Smooth muscle cell of the brain vasculature (primary cell): ENCODE measurements around the gene STX12.
A peak's percentile ranks its signal among the peaks of the same experiment; 100 is the strongest.

Experiments used
- DNase-seq: peaks from one replicate; pipeline ENCODE4 v3.0.0-alpha.2; 2012; ENCODE audit warnings: low read depth, low spot score

Gene STX12

DNA sequence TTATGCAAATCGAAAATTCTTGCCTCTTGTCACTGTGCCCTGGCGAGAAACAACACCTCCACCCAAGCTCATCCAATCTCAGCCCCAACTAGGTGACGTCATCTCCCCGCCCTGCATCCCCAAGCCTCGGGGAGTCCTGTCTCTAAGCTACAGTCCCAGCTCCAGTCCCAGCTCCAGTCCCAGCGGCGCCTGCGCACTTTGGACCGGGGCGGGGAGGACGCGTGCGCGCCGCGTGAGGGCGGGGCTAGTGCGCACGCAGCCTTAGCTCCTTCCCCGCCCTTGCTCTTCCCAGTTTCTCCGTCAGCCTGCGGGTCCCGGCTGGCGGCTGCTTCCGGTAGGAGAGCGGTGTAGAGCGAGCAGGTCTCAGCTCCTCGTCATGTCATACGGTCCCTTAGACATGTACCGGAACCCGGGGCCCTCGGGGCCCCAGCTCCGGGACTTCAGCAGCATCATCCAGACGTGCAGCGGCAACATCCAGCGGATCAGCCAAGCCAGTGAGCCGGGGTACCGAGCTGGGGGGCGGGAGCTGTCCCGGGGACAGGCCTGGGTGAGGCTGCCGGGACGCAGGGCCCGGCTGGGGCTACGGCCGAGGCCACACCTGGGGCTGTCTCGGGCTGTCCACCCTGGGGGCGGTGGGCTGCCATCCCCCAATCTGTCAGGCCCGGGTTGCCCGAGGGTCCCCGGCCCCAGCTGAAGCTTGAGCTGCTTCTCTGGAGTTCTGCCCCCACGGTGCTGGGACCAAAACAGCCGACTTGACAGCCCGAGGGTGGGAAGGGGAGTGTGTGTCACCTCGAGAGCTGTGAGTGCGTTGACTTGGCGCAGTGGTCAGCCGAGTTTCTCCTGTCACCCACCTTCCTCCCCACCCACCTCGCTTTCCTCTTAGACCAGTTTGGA is at the start of gene STX12:
Gene STX12 (plus strand): TSS at position 288 of the 894 bp plus-strand sequence. CDS start 89 bp downstream, at position 377.
- DNase-seq, result peak; percentile 98

DNA sequence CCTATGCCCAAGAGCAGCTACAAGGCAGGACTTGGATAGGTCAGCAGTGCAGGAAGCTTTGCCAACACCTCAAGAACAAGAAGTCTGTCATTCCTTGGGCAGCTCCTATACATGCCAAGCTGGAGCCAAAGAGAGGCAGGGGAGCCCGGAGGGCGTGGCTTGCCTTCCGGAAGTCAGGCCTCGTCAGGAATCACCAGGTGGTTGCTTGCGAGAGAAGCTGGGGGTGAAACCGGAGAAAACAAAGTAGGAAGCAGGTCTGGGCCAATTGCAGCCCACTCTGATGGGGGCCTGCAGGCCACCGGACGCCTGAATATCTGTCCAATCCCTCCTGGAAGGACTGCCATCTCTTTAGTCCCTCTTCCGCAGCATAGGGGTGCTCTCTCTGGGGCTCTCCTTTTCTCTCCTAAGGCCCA is 48.1 kb upstream of the STX12 start:
- no peak for DNase-seq

DNA sequence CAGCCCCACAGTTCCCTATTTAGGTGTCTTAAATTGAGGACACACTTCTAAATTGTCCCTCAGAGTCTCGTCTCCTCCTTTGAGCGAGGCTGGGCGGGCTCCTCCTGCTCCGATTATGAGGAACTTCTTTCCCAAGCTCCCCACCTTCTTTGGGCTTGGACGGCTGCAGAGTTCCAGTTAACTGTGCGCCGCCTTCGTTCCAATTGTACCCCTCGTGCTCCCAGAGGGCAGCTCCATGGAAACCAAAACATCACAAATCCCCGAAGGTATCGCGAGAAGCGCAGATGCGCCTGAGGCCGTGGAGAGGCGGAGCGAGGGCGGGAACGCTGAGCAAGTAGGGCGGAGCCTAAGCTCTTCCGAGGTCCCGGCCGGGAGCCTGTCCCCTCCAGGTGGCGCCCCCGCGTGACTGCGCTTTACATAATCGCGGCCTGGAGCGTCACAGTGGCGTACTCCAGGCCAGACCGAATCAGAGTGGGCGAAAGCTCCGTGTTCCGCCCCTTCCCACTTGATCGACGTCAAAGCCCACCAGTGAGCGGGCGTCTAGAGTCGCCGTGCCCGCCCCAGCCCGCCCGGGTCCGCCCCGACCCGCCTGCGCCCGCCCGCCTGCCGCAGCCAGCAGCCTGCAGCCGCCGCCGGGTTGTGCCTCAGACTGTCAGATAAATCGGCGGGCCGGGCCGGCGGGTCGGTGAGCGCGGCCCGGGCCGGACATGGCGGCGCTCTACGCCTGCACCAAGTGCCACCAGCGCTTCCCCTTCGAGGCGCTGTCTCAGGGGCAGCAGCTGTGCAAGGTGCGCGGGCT is 47.4 kb upstream of the STX12 start, which contains the start of gene FAM76A:
Gene FAM76A (plus strand): TSS at position 588 of the 799 bp plus-strand sequence. CDS start 120 bp downstream, at position 708.
- peak; percentile 99 for DNase-seq

DNA sequence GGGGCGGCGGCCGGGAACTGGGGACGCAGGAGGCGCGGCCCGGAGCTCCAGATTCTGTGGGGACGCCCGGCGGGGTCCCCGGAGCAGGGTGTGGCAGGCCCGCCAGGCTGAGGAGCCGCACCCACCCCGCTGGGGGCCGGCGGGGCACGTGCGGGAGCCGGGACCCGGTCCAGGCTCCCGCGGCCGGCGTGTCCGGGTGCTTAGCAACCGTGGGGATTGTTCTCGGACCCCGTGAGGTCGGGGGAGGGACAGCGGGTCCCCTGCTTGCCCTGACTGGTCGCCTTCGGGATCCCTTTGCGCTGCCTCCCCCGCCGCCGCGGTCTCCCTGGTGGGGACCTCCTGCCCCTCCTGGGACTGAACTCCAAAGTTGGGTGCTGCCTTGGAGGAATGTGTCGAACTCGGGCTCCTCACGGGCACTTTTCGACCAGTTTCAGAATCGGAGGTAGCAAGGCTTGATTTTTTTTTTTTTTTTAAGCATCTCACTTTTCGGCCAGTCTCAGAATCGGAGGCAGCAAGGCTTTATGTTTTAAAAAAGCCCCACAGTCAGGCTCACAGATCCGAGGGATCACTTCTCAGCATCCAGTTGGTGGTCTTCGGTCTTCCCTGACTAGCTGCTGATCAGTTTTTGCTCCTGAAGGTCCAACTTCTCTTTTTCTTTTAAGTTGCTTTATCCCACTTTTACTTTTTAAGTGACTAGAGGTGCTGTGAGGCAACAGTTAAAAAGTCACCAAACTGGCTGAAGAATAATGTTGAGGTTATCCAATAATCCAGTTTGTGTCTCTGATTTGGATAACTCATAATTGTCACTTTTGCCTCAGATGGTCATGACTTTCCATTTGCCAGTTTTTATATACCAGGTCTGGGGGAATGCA is 46.6 kb upstream of the STX12 start:
- no peak for DNase-seq

DNA sequence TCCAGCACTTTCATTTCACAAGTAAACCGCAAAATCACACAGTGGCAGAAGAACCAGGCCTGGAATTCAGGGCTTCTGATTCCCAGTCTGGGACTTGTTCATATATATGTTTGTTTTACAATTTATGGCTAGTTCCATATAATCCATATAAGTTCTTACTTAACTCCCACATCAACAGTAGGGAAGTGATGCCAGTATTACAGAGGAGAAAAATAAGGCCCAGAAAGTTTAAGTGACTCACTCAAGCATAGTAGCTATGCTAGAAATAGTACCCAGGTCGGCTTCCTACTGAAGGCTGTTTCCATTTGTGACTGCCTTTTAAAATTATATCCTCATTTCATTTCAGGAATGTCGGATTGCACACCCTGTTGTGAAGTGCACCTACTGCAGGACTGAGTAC is 45.9 kb upstream of the STX12 start:
- DNase-seq, result no peak

DNA sequence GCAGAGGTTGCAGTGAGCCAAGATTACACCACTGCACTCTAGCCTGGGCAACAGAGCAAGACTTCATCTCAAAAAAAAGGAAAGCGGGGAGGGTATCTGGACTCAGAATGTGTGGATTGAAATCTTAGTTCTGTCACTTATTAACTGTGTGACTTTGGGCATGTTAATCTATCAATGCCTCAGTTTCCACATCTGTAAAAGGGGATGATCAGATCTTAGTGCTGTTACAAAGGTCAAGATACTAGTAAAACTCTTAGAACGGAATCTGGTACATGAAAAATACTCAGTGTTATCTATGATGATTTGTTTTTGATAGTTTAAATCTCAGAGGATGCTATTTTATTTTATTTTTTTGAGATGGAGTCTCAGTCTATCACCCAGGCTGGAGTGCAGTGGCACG is 36.8 kb upstream of the STX12 start:
- no peak for DNase-seq

DNA sequence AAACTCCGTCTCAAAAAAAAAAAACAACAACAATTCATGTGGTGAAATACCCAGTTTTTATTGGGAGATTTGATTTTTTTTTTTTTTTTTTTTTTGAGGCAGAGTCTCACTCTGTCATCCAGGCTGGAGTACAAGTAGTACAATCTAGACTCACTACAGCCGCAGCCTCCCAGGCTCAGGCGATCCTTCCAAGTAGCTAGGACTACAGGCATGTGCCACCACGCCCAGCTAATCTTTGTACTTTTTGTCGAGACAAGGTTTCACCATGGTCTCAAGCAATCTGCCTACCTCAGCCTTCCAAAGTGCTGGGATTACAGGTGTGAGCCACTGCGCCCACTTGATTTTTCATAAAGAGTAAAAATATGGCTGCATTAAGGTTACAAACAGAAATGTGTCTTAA is 31.9 kb upstream of the STX12 start:
- DNase-seq, result no peak

DNA sequence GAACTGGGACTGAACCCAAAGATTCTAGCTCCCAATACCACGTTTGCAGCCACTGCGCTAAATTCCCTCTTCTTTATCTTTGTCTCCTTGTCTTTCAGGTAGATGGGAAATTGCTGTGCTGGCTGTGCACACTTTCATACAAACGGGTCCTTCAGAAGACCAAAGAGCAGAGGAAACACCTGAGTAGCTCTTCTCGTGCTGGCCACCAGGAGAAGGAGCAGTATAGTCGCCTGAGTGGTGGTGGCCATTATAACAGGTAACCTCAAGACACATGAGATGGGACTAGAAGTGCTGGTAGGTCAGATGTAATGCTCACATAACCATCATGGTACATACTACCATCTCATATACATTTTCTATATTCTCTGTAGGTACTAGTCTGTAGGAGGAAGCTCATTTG is 28.5 kb upstream of the STX12 start:
- DNase-seq, result no peak

DNA sequence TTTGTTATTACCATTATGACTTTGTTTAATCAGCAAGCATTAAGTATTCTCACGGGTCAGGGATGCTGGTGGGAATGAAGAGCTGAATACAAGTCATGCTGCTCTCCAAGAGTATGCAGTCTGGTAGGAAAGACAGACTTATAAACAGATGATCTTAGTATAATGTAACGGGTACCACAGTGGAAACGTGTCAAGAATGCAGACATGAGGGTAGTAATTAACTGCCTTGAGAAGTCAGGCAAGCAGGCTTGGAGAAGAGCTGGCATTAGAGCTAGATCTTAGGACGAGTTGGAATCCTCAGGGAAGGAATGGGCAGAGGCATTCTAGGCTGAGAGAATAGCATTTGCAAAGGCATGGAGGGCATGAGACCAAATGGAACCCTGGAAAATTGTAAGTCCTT is 27.6 kb upstream of the STX12 start:
- DNase-seq, result no peak

DNA sequence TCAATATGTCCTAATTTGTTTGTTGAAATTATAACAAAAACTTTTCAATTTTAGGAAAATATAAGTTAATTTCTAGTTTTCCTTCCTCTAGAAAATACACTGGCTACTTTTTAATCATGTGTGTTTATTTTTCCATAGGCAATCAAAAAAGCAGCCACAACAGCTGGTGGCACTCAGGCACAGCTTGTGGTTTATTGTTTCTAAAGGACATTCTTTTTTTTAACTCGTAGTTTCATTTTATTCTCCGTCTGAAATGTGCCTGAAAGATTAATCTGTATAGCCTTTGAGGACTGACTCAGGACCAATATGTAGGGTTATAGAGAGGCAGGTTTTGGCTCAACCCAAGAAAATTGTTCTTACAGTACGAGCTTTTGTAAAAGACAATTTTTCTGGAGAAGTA is 20.7 kb upstream of the STX12 start:
- no peak for DNase-seq

DNA sequence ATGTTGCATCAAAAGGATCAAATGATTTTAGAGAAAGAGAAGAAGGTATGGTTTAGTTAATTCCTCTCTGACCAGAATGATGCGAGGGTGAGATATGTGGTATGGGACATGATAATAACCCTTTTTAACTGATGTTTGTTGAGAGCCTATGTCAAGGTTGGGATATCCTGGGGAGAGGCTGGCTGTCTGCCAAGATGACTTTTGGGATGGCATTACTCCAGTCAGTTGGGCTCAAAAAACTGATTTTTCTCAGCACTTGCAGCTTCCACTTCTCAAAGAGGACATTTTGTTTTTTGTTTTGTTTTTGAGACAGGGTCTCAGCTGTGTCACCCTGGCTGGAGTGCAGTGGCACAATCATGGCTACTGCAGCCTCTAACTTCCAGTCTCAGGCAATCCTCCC is 17.7 kb upstream of the STX12 start:
- DNase-seq, result no peak

DNA sequence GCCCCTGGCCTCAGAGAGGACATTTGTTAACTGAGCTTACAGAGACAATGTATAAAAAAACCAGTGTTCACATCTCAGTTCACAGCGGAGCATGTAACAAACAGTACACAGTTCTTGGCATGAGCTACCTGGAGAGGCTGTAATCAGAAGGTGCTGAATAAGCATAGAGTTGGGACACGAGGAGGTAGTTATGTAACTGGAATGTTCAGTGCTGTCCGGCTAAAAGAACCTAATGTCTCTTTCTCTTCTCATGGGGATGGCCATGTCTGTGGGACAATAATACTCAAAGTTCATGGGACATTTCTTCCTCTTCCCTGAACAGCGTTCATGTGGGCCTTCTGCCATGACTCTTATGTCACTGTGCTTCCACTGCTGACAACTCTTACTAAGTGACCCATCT is 17.2 kb upstream of the STX12 start:
- no peak for DNase-seq

DNA sequence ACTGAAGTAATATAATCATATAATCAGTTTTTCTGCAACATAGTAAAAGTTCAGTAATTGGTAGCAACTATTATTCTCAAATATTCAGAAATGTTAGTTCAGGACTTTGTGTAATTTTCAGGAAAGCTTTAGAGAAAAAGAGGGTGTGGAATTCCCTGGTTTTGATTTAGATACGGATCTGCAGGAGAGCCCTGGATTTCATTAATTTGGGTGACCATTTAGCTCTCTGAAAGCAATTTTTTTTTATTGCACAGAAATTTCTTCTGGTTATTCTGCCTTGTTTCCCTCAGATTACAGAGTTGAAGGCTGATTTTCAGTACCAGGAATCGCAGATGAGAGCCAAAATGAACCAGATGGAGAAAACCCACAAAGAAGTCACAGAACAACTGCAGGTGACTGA is 13.8 kb upstream of the STX12 start:
- DNase-seq, result no peak

DNA sequence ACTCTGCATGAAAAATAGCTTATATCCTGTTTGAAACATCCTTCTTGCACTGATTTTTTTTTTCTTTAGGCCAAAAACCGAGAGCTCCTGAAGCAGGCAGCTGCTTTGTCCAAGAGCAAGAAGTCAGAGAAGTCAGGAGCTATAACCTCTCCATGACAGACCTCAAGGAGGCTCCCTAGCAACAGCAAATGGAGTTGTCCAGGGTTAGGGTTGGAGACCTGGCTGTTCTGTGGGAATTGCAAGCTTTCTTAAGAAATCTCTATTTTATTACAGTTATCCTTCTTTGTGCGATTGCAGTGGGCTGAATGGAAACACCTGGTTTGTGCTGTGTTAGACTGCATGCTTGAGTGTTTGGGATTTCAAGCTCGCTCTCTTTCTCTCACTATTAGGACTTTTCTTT is 12.6 kb upstream of the STX12 start:
- no peak for DNase-seq

DNA sequence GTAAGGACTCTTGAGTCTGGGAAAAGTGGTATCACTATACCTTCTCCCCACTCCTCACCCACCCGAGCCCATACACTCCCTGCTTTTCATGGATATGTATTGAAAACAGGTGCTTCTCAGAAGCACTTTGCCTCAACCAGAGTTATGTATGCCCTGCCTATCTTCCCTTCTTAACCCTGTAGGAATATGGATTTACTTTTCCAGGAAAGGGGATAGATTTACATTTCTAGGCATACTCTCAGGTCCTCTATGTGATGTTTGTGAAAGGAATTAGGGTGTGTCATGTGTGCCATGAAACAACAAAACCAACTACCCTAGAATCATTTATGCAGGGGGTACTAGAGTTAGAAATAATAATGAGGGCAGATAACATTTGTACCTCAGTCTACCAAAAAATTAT is 11.0 kb upstream of the STX12 start:
- no peak for DNase-seq

DNA sequence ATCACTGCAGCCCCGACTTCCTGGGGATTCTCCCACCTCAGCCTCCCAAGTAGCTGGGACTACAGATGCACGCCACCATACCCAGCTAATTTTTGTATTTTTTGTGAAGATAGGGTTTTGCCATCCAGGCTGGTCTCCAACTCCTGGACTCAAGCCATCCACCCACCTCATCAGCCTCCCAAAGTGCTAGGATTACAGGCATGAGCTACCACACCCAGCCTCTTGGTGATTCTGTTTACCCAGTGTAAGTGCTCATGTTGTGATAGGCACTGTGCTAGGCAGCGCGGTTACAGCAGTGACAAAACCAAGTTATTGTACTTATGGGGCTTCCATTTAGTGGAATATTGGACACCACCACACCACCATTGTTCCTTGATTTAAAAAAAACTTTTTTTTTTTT is 9.7 kb upstream of the STX12 start:
- DNase-seq, result no peak

DNA sequence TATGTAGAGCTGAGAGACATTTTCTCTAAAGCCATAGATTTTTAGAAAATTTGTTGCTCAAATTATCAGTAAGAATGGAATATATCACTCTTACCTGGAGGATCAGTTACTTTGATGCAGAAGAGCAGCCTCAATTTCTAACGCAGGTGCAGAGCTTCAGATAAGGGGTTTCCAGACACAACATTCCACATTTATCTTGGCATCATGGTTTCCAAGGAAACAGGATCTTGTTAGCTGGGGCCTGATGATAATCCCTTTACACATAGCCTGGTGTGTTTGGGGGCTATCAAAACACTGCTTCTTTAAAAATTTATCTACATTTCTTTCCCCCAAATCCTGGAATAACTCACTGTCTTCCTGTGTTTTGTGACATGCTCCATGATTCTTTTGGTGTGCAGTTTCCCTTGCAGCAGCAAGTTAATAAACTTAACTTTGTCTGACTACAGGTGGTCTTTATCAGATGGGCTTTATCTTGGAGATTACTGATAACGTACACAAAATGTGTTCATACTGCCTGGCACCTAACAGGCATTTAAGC is 2.7 kb upstream of the STX12 start:
- no peak for DNase-seq

DNA sequence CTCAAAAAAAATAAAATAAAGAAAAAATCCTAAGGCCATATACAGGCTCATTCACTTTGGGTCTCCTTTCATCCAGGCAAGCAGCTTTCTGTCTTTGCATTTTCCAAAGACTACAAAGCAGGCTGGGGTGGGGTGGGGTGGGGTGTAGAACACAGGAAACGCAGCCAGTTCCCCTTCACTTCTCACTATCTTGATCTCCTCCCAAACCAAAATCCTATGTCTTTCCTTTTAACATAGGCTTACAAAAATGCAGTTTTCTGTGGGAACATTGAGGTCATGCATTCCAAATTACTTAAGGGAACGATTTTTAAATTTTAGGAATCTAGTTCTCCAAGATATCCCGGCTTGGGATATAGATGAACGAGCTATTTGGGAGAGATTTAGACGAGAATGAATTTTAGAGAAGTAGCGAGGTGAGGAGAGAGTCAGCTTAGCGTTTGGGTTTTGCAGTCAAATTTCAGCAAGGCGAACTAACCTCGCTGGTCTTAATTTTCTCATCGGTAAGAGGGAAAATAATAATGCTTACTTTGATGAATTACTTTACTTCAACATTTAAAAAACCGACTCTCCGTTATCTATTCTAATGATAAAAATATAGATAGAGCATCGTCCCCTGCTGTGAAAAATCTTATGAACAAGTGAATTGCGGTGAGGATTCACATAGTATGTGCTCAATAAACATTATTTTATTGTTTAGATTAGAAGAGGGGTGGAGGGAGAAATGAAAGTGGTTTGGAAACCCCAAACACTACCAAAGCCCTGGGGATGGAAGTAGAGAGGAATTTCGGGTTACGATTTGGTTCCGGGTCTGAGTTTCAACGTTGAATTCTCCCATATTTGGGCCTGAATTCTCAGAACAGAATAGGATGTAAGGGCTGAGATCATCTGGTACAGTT is 735 bp upstream of the STX12 start:
- DNase-seq, result no peak

DNA sequence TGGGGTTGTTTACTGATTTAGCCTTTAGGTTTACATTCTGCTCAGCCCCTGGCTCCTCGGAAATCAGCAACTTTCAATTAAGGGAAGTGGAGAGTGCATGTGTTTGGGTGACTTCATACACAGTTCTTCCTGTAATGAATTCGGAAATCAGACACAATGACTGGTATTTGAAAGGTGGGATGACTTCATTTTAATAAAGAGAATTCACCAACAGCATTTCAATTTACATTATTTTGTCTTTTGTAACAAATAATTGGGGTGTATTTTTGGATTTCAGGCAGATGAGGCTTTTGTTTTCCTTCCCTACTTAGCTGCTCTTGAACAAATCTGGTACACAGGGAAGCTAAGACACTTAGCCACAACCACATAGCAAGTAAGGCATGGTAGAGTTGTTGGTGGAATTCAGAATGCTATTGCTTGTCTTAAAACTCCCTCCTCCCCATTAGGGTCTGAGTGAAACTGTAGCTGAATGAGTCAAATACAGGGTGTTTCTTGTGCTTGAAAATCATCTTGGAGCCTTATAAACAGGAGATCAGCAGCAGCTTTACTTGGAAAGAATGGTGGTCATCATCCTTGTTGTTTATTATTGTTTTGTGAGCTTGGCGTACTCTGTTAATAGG is 917 bp downstream of the STX12 start:
- no peak for DNase-seq

DNA sequence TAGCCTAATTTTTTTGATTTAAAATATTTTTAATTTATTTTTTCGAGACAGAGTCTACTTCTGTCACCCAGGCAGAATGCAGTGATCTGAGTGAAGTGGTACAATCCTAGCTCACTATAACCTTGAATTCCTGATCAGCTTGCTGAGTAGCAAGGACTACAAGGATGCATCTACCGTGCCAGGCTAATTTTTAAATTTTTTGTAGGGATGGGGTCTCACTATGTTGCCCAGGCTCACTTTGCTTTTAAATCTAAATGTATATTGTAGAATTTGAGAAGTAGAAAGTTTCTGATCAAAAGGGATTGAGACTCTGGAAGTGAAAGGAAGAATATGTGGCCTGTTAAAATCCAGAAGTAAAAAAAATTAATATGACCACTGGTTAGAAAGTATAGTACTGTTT is 1.6 kb downstream of the STX12 start:
- DNase-seq, result no peak
